OCI-LY7 (cell line): Measurements from ENCODE around the gene SBF2. TPM values are rescaled to one million over a fixed set of nuclear protein-coding genes. Genes with fewer than 3 reads are reported as not detected.
A peak's percentile ranks its signal among the peaks of the same experiment; 100 is the strongest.
"Not testable (repeated sequence)": the region's sequence is repeated elsewhere in the genome, so short reads cannot be mapped to it uniquely, and the experiment has no call there.

ENCODE experiments used
- BruUV-seq: library from RNA; stranded (reverse); fragments of 400-500 nt; replicated peaks from 2 replicates; lab custom pipeline; 2021; lab: Mats Ljungman, UMichigan
- CTCF ChIA-PET: fragments of 300-600 bp; sonication (Branson Sonifier 250); formaldehyde crosslinking; loops from one replicate; lab custom pipeline; 2022; ENCODE audit warnings: antibody characterized with exemption; ENCODE audit not compliant: unreplicated experiment; lab: Charles Lee
- POLR2A ChIA-PET: fragments of 300-600 bp; sonication (Branson Sonifier 250); formaldehyde crosslinking; loops from one replicate; lab custom pipeline; 2022; ENCODE audit warnings: antibody characterized with exemption; lab: Charles Lee
- DNase-seq: peaks from one replicate; pipeline ENCODE4 v3.0.0-alpha.2; 2015; ENCODE audit warnings: low spot score
- H2AFZ ChIP-seq: fragments of 200-600 bp; sonication (generic), shearing (Covaris generic); 2 replicates; pipeline ENCODE4 v1.6.1; 2014; ENCODE audit warnings: mild to moderate bottlenecking, antibody characterized with exemption, low read length, moderate library complexity
- H3K27ac ChIP-seq: fragments of 200-600 bp; sonication (generic); 2 replicates; pipeline ENCODE4 v1.5.1; 2014; ENCODE audit warnings: mixed run types, low read depth, mild to moderate bottlenecking, moderate library complexity, low read length, inconsistent platforms; ENCODE audit not compliant: poor library complexity, severe bottlenecking
- H3K36me3 ChIP-seq: fragments of 200-600 bp; sonication (generic); 2 replicates; pipeline ENCODE4 v1.6.1; 2014; ENCODE audit warnings: mild to moderate bottlenecking, antibody characterized with exemption, low read length, moderate library complexity, mixed read lengths; ENCODE audit not compliant: insufficient read depth
- H3K4me1 ChIP-seq: fragments of 200-600 bp; sonication (generic); 2 replicates; pipeline ENCODE4 v1.5.1; 2014; ENCODE audit warnings: mild to moderate bottlenecking, low read length; ENCODE audit not compliant: insufficient read depth, poor library complexity, severe bottlenecking
- H3K4me2 ChIP-seq: fragments of 200-600 bp; sonication (generic); 2 replicates; pipeline ENCODE4 v1.6.1; 2014; ENCODE audit warnings: mild to moderate bottlenecking, low read length
- H3K4me3 ChIP-seq: fragments of 200-600 bp; sonication (generic); 2 replicates; pipeline ENCODE4 v1.5.1; 2014; ENCODE audit warnings: mild to moderate bottlenecking, low read depth, low read length; ENCODE audit not compliant: poor library complexity, severe bottlenecking
- H3K79me2 ChIP-seq: fragments of 200-600 bp; sonication (generic); 2 replicates; pipeline ENCODE4 v1.6.1; 2016; ENCODE audit warnings: low read depth, mild to moderate bottlenecking, low read length, moderate library complexity, mixed read lengths; ENCODE audit not compliant: insufficient read depth
- H3K9me2 ChIP-seq: fragments of 200-600 bp; sonication (generic); 2 replicates; pipeline ENCODE4 v1.6.1; 2016; ENCODE audit warnings: mild to moderate bottlenecking, low read length, mixed read lengths; ENCODE audit not compliant: insufficient read depth
- H3K9me3 ChIP-seq: fragments of 200-600 bp; sonication (generic); 2 replicates; pipeline ENCODE4 v1.6.1; 2014; ENCODE audit warnings: mild to moderate bottlenecking, mixed run types, low read length, mixed read lengths
- H4K20me1 ChIP-seq: fragments of 200-600 bp; sonication (generic); 2 replicates; pipeline ENCODE4 v1.6.1; 2014; ENCODE audit warnings: mild to moderate bottlenecking, antibody characterized with exemption, low read length, moderate library complexity, mixed read lengths; ENCODE audit not compliant: insufficient read depth
- CTCF ChIP-seq: fragments of 200-600 bp; sonication (generic); conservative IDR thresholded peaks from 2 replicates; pipeline ENCODE4 v1.5.1; 2014; ENCODE audit warnings: mild to moderate bottlenecking, antibody characterized with exemption, low read length, moderate library complexity, mixed read lengths
- EZH2phosphoT487 ChIP-seq: fragments of 200-600 bp; sonication (generic); IDR thresholded peaks from 2 replicates; pipeline ENCODE4 v1.6.1; 2018; ENCODE audit warnings: low read depth, borderline replicate concordance, mild to moderate bottlenecking, mixed run types, antibody characterized with exemption, low read length, moderate library complexity, mixed read lengths
- intact Hi-C: fragments of 100-400 bp; cut with micrococcal nuclease; formaldehyde crosslinking; loops from one replicate; pipeline ENCODE4 v1.10.0; 2022; ENCODE audit not compliant: unreplicated experiment
- total RNA-seq, 2 experiments: library from RNA; depleted of rRNA in 1 of 2; stranded (reverse); fragments of >200 nt in 1 of 2; shearing (Covaris generic) in 1 of 2; gene quantifications; 2 replicates each; pipeline ENCODE4 v1.2.3, GENCODE V29; 2014 to 2022

SBF2 gene
- total RNA-seq, 2 experiments from 2014 or later = 12.9 to 14.3 TPM

GRCh38 chr11:9936754-9937153, 357.3 kb downstream of the SBF2 start:
- intact Hi-C loops = no loop called here

GRCh38 chr11:9932843-9933242, 361.2 kb downstream of the SBF2 start:
- H3K4me1 ChIP-seq, CTCF ChIA-PET, H3K9me2 ChIP-seq, DNase-seq, intact Hi-C loops, H4K20me1 ChIP-seq, H2AFZ ChIP-seq, H3K4me2 ChIP-seq, H3K4me3 ChIP-seq, H3K9me3 ChIP-seq, H3K27ac ChIP-seq, H3K79me2 ChIP-seq, H3K36me3 ChIP-seq, BruUV-seq: not testable (repeated sequence)
- POLR2A ChIA-PET = interaction anchor here (0.7 to 0.9 kb wide), 3 partner anchors 14 to 275 kb away, joined by 4 to 10 read pairs (median 7); no protein-coding TSS in a partner anchor

More at GRCh38 chr11:9936754-9937153, 357.3 kb downstream of the SBF2 start:
- BruUV-seq = no TSS peak
- Histone ChIP-seq H3K4me3 (no peak overlapping the region), H3K4me1 (no peaks in the 10 kb centered on the region), H3K36me3 (no peaks in the 10 kb centered on the region), H2AFZ (no peak overlapping the region), H3K9me2 (no peaks in the 10 kb centered on the region), H3K4me2 (no peak overlapping the region), H3K27ac (no peak overlapping the region), H3K79me2 (no peaks in the 10 kb centered on the region), H3K9me3 (no peaks in the 10 kb centered on the region), H4K20me1 (no peaks in the 10 kb centered on the region)
- no peak for DNase-seq
- ChIA-PET CTCF (no interaction called here), POLR2A (no interaction called here)
- no peak for TF ChIP-seq CTCF
- TF ChIP-seq EZH2phosphoT487 = no peak

GRCh38 chr11:9930562-9931331, 363.3 kb downstream of the SBF2 start:
- H3K36me3 ChIP-seq, H3K27ac ChIP-seq, H3K4me3 ChIP-seq, BruUV-seq, H3K9me3 ChIP-seq, H3K9me2 ChIP-seq, intact Hi-C loops, H3K4me1 ChIP-seq, H3K79me2 ChIP-seq, H3K4me2 ChIP-seq, POLR2A ChIA-PET, H2AFZ ChIP-seq, H4K20me1 ChIP-seq: not testable (repeated sequence)
- CTCF ChIA-PET = interaction anchor here (1.1 kb wide), 1 partner anchor 40 kb away, joined by 3 read pairs; no protein-coding TSS in a partner anchor
- DNase-seq = peak; percentile 5
